Measurements from ENCODE around the gene LILRB5. TPM values are rescaled to one million over a fixed set of nuclear protein-coding genes. Genes with fewer than 3 reads are reported as not detected.
"Not testable (repeated sequence)": the region's sequence is repeated elsewhere in the genome, so short reads cannot be mapped to it uniquely, and the experiment has no call there.

Gene LILRB5
- polyA plus RNA-seq, 4 donors: 2.1 to 2.8 (median 2.3) TPM

GRCh38 chr19:54245936-54246335 lies 11.1 kb downstream of the LILRB5 start:
- no peak for DNase-seq (ENCODE audit: low read depth in 4 of 4, low spot score in 2 of 4)

- DNase-seq (ENCODE audit: low read depth in 4 of 4, low spot score in 2 of 4): not testable (repeated sequence)
Measured at GRCh38 chr19:54243809-54244208, 13.3 kb downstream of the LILRB5 start.

- not testable (repeated sequence) for DNase-seq (ENCODE audit: low read depth in 4 of 4, low spot score in 2 of 4)
Measured at GRCh38 chr19:54242646-54243045, 14.4 kb downstream of the LILRB5 start, which contains the start of gene LILRA6. LILRA6 (minus strand) TSS chr19:54242790.

GRCh38 chr19:54242234-54242633 lies 14.8 kb downstream of the LILRB5 start:
- DNase-seq (ENCODE audit: low read depth in 4 of 4, low spot score in 2 of 4): not testable (repeated sequence)

GRCh38 chr19:54240372-54241336 lies 16.4 kb downstream of the LILRB5 start:
- not testable (repeated sequence) for DNase-seq (ENCODE audit: low read depth in 4 of 4, low spot score in 2 of 4)

- DNase-seq (ENCODE audit: low read depth in 4 of 4, low spot score in 2 of 4): not testable (repeated sequence)
Measured at GRCh38 chr19:54239491-54240371, 17.3 kb downstream of the LILRB5 start.

- DNase-seq (ENCODE audit: low read depth in 4 of 4, low spot score in 2 of 4): no peak
Measured at GRCh38 chr19:54233941-54234340, 23.1 kb downstream of the LILRB5 start.

- peak in 3 of 4 donors; percentile 51 to 73 (median 58) for DNase-seq (ENCODE audit: low read depth in 4 of 4, low spot score in 2 of 4)
Measured at GRCh38 chr19:54231077-54231931, 25.8 kb downstream of the LILRB5 start.

GRCh38 chr19:54230031-54230430 lies 27.0 kb downstream of the LILRB5 start:
- DNase-seq (ENCODE audit: low read depth in 4 of 4, low spot score in 2 of 4): no peak

- no peak for DNase-seq (ENCODE audit: low read depth in 4 of 4, low spot score in 2 of 4)
Measured at GRCh38 chr19:54229146-54229545, 27.9 kb downstream of the LILRB5 start.

- not testable (repeated sequence) for DNase-seq (ENCODE audit: low read depth in 4 of 4, low spot score in 2 of 4)
Measured at GRCh38 chr19:54224619-54225018, 32.5 kb downstream of the LILRB5 start.

- not testable (repeated sequence) for DNase-seq (ENCODE audit: low read depth in 4 of 4, low spot score in 2 of 4)
Measured at GRCh38 chr19:54223937-54224281, 33.2 kb downstream of the LILRB5 start.

GRCh38 chr19:54223277-54223936 lies 33.7 kb downstream of the LILRB5 start:
- not testable (repeated sequence) for DNase-seq (ENCODE audit: low read depth in 4 of 4, low spot score in 2 of 4)

- DNase-seq (ENCODE audit: low read depth in 4 of 4, low spot score in 2 of 4): not testable (repeated sequence)
Measured at GRCh38 chr19:54222474-54223276, 34.4 kb downstream of the LILRB5 start, which contains the start of gene LILRB3. LILRB3 (minus strand) TSS chr19:54223007; CDS start chr19:54222976, 31 bp downstream.

GRCh38 chr19:54221947-54222346 lies 35.1 kb downstream of the LILRB5 start:
- not testable (repeated sequence) for DNase-seq (ENCODE audit: low read depth in 4 of 4, low spot score in 2 of 4)

- not testable (repeated sequence) for DNase-seq (ENCODE audit: low read depth in 4 of 4, low spot score in 2 of 4)
Measured at GRCh38 chr19:54219702-54220101, 37.4 kb downstream of the LILRB5 start.

GRCh38 chr19:54218960-54219661 lies 38.0 kb downstream of the LILRB5 start:
- no peak for DNase-seq (ENCODE audit: low read depth in 4 of 4, low spot score in 2 of 4)

- DNase-seq (ENCODE audit: low read depth in 4 of 4, low spot score in 2 of 4): no peak
Measured at GRCh38 chr19:54218259-54218658, 38.8 kb downstream of the LILRB5 start.

Data from left renal cortex interstitium (tissue), 4 donors.